H1 (cell line): ENCODE results near the gene SERINC5. TPM values are rescaled to one million over a fixed set of nuclear protein-coding genes. Genes with fewer than 3 reads are reported as not detected.
A peak's percentile ranks its signal among the peaks of the same experiment; 100 is the strongest.

Source experiments
- CTCF ChIA-PET: fragments of 300-600 bp; sonication (Branson Sonifier 250); formaldehyde crosslinking; loops from one replicate; lab custom pipeline; 2021; ENCODE audit not compliant: partially characterized antibody; lab: Charles Lee
- POLR2A ChIA-PET: fragments of 300-600 bp; sonication (Branson Sonifier 250); formaldehyde crosslinking; loops from one replicate; lab custom pipeline; 2021; ENCODE audit warnings: inconsistent platforms; ENCODE audit not compliant: partially characterized antibody; lab: Charles Lee
- DNase-seq, 2 experiments: peaks; one replicate each; pipeline versions ENCODE4 v3.0.0 to v3.0.0-alpha.2; 2010 to 2022; ENCODE audit warnings: low spot score in 2 of 2, low read depth in 1 of 2, mixed read lengths in 1 of 2
- FAIRE-seq: peaks from 2 replicates; lab custom pipeline; 2011; peaks lifted over from hg19 to GRCh38; lab: Jason Lieb, UNC
- H2AFZ ChIP-seq: 2 replicates; pipeline ENCODE4 v1.8.1; 2012; ENCODE audit warnings: low read length, inconsistent platforms
- H2AK5ac ChIP-seq: 2 replicates; pipeline ENCODE4 v1.6.1; 2013; ENCODE audit warnings: low read depth, low read length
- H2BK120ac ChIP-seq: replicated peaks from 2 replicates; pipeline ENCODE3; 2013; ENCODE audit warnings: low read depth, low read length, inconsistent platforms
- H2BK12ac ChIP-seq: 2 replicates; pipeline ENCODE4 v1.6.1; 2013; ENCODE audit warnings: low read depth, low read length
- H2BK15ac ChIP-seq: 2 replicates; pipeline ENCODE4 v1.6.1; 2013; ENCODE audit warnings: low read length
- H2BK20ac ChIP-seq: 2 replicates; pipeline ENCODE4 v1.6.1; 2013; ENCODE audit warnings: low read length
- H2BK5ac ChIP-seq: 2 replicates; pipeline ENCODE4 v1.6.1; 2013; ENCODE audit warnings: low read depth, low read length
- H3K14ac ChIP-seq: 2 replicates; pipeline ENCODE4 v1.6.1; 2013; ENCODE audit warnings: inconsistent platforms; ENCODE audit not compliant: insufficient read length
- H3K18ac ChIP-seq: 2 replicates; pipeline ENCODE4 v1.6.1; 2013; ENCODE audit warnings: low read length; ENCODE audit errors: extremely low read depth
- H3K23ac ChIP-seq: 2 replicates; pipeline ENCODE4 v1.6.1; 2013; ENCODE audit warnings: inconsistent platforms; ENCODE audit not compliant: insufficient read length
- H3K23me2 ChIP-seq: 2 replicates; pipeline ENCODE4 v1.6.1; 2013; ENCODE audit warnings: low read depth, low read length
- H3K27ac ChIP-seq: 2 replicates; pipeline ENCODE4 v1.6.1; 2011; ENCODE audit warnings: low read depth, low read length, inconsistent platforms
- H3K27me3 ChIP-seq, 4 experiments: replicated peaks in 1 of 4; 1 replicate in 1 of 4; 2 replicates in 3 of 4; pipeline versions ENCODE4 v1.6.1 to v1.8.1; 2011 to 2013; ENCODE audit warnings: low read length in 3 of 4, mild to moderate bottlenecking in 3 of 4, inconsistent platforms in 2 of 4, mixed read lengths in 2 of 4, moderate library complexity in 1 of 4; ENCODE audit not compliant: control insufficient read depth in 3 of 4, insufficient read depth in 3 of 4; ENCODE audit errors: extremely low read depth in 1 of 4
- H3K36me3 ChIP-seq, 4 experiments: 2 replicates each; pipeline versions ENCODE4 v1.6.1 to v1.8.1; 2011 to 2013; ENCODE audit warnings: mild to moderate bottlenecking in 4 of 4, low read length in 3 of 4, moderate library complexity in 2 of 4, control low read depth in 1 of 4, inconsistent platforms in 1 of 4; ENCODE audit not compliant: insufficient read depth in 4 of 4, control insufficient read depth in 2 of 4
- H3K4ac ChIP-seq: replicated peaks from 2 replicates; pipeline ENCODE3; 2013; ENCODE audit warnings: low read length, low read depth, mixed read lengths, inconsistent platforms; ENCODE audit not compliant: insufficient read length
- H3K4me1 ChIP-seq, 4 experiments: replicated peaks in 1 of 4; 1 replicate in 1 of 4; 2 replicates in 3 of 4; pipeline versions ENCODE4 v1.6.1 to v1.8.1; 2011 to 2013; ENCODE audit warnings: low read length in 3 of 4, inconsistent platforms in 2 of 4, mixed read lengths in 1 of 4; ENCODE audit not compliant: insufficient read depth in 4 of 4, control insufficient read depth in 3 of 4
- H3K4me2 ChIP-seq, 2 experiments: 2 replicates each; pipeline versions ENCODE4 v1.6.1 to v1.8.1; 2011 to 2013; ENCODE audit warnings: low read depth in 2 of 2, low read length in 2 of 2, control low read depth in 1 of 2, inconsistent platforms in 1 of 2, mild to moderate bottlenecking in 1 of 2; ENCODE audit not compliant: insufficient read depth in 1 of 2
- H3K4me3 ChIP-seq, 4 experiments: fragments of 200-600, 300-600 bp in 1 of 4; sonication (generic), shearing (Covaris generic), sonication (Bioruptor Twin) in 1 of 4; 2 replicates each; pipeline versions ENCODE4 v1.5.1 to v1.8.1; 2011 to 2016; ENCODE audit warnings: low read length in 4 of 4, low read depth in 3 of 4, control low read depth in 2 of 4, inconsistent platforms in 2 of 4, mild to moderate bottlenecking in 2 of 4, mixed read lengths in 1 of 4, moderate library complexity in 1 of 4; ENCODE audit not compliant: insufficient read depth in 2 of 4; ENCODE audit errors: extremely low read depth in 1 of 4
- H3K56ac ChIP-seq: replicated peaks from 2 replicates; pipeline ENCODE3; 2013; ENCODE audit warnings: low read depth, mild to moderate bottlenecking, mixed read lengths, low read length, inconsistent platforms; ENCODE audit not compliant: insufficient read length
- H3K79me1 ChIP-seq: 2 replicates; pipeline ENCODE4 v1.6.1; 2013; ENCODE audit warnings: low read depth, low read length, control low read depth
- H3K79me2 ChIP-seq, 2 experiments: 2 replicates each; pipeline versions ENCODE4 v1.6.1 to v1.8.1; 2012 to 2013; ENCODE audit warnings: low read length in 2 of 2, mild to moderate bottlenecking in 2 of 2, inconsistent platforms in 1 of 2; ENCODE audit not compliant: insufficient read depth in 2 of 2, control insufficient read depth in 1 of 2
- H3K9ac ChIP-seq, 4 experiments: replicated peaks in 1 of 4; 1 replicate in 1 of 4; 2 replicates in 3 of 4; pipeline versions ENCODE4 v1.6.1 to v1.8.1; 2011 to 2013; ENCODE audit warnings: low read depth in 3 of 4, low read length in 3 of 4, control low read depth in 2 of 4, mild to moderate bottlenecking in 2 of 4, moderate library complexity in 2 of 4, inconsistent platforms in 1 of 4; ENCODE audit errors: extremely low read depth in 1 of 4
- H3K9me3 ChIP-seq, 2 experiments: 2 replicates each; pipeline versions ENCODE4 v1.6.1 to v1.8.1; 2012 to 2013; ENCODE audit warnings: mild to moderate bottlenecking in 2 of 2, moderate library complexity in 2 of 2, control low read depth in 1 of 2, inconsistent platforms in 1 of 2, low read depth in 1 of 2, low read length in 1 of 2, mixed read lengths in 1 of 2; ENCODE audit not compliant: insufficient read depth in 2 of 2
- H4K20me1 ChIP-seq, 2 experiments: replicated peaks in 1 of 2; 2 replicates each; pipeline versions ENCODE3 to v1.8.1; 2011 to 2013; ENCODE audit warnings: inconsistent platforms in 2 of 2, low read length in 2 of 2, mild to moderate bottlenecking in 1 of 2; ENCODE audit not compliant: insufficient read depth in 2 of 2, control insufficient read depth in 1 of 2
- H4K5ac ChIP-seq: 2 replicates; pipeline ENCODE4 v1.6.1; 2013; ENCODE audit warnings: low read length, low read depth, mixed read lengths, inconsistent platforms; ENCODE audit not compliant: insufficient read length
- H4K8ac ChIP-seq: 2 replicates; pipeline ENCODE4 v1.8.0; 2013; ENCODE audit warnings: mild to moderate bottlenecking, moderate library complexity, low read length, inconsistent platforms; ENCODE audit not compliant: insufficient read depth; ENCODE audit errors: extremely low read depth
- H4K91ac ChIP-seq: replicated peaks from 2 replicates; pipeline ENCODE3; 2013; ENCODE audit warnings: low read length, mixed read lengths, inconsistent platforms; ENCODE audit not compliant: insufficient read length
- BRCA1 ChIP-seq: IDR thresholded peaks from 2 replicates; pipeline ENCODE4 v1.6.1; 2012; ENCODE audit warnings: low read depth, low read length, improper control_type of control experiment
- CBX5 ChIP-seq: fragments of 300-800, 300-1000 bp; sonication (generic); IDR thresholded peaks from 2 replicates; pipeline ENCODE4 v1.7.1; 2016; ENCODE audit warnings: antibody characterized with exemption, low read length, low read depth
- EZH2 ChIP-seq: fragments of 200-600 bp; sonication (generic); IDR thresholded peaks from 2 replicates; pipeline ENCODE4 v1.7.1; 2012; ENCODE audit warnings: low read depth, mild to moderate bottlenecking, moderate library complexity, low read length, inconsistent platforms; ENCODE audit not compliant: severe bottlenecking
- FOSL1 ChIP-seq: IDR thresholded peaks from 2 replicates; pipeline ENCODE4 v1.6.1; 2011; ENCODE audit warnings: mild to moderate bottlenecking, low read depth, low read length, moderate library complexity; ENCODE audit not compliant: insufficient read depth
- JUND ChIP-seq: IDR thresholded peaks from 2 replicates; pipeline ENCODE4 v1.6.1; 2011; ENCODE audit warnings: mild to moderate bottlenecking, improper control_type of control experiment, low read length
- NRF1 ChIP-seq: IDR thresholded peaks from 2 replicates; pipeline ENCODE4 v1.6.1; 2011; ENCODE audit warnings: mild to moderate bottlenecking, low read depth, low read length, improper control_type of control experiment
- RBBP5 ChIP-seq: IDR thresholded peaks from 2 replicates; pipeline ENCODE4 v1.7.1; 2012; ENCODE audit warnings: low read depth, mild to moderate bottlenecking, inconsistent platforms, low read length, moderate library complexity, borderline replicate concordance
- RFX5 ChIP-seq: IDR thresholded peaks from 2 replicates; pipeline ENCODE4 v1.6.1; 2011; ENCODE audit warnings: low read depth, low read length, improper control_type of control experiment, borderline replicate concordance
- SIN3A ChIP-seq, 2 experiments: IDR thresholded peaks in 1 of 2; conservative IDR thresholded peaks in 1 of 2; 2 replicates each; pipeline ENCODE4 v1.6.1; 2011 to 2012; ENCODE audit warnings: low read length in 2 of 2, improper control_type of control experiment in 1 of 2, low read depth in 1 of 2, mild to moderate bottlenecking in 1 of 2
- TAF7 ChIP-seq: optimal IDR thresholded peaks from 2 replicates; pipeline ENCODE3; 2011; ENCODE audit warnings: low read depth, mild to moderate bottlenecking, inconsistent platforms, low read length, moderate library complexity, borderline replicate concordance
- TCF12 ChIP-seq: IDR thresholded peaks from 2 replicates; pipeline ENCODE4 v1.6.1; 2011; ENCODE audit warnings: low read depth, mild to moderate bottlenecking, low read length
- USF2 ChIP-seq: IDR thresholded peaks from 2 replicates; pipeline ENCODE4 v1.6.1; 2011; ENCODE audit warnings: low read length, improper control_type of control experiment
- WGBS, 2 experiments: shearing (Covaris generic) in 1 of 2; methylation state at CpG; one replicate each; pipeline versions ENCODE4 v1.1.6 to v1.1.7; 2013 to 2015; ENCODE audit warnings: low lambda C conversion rate in 2 of 2, mixed read lengths in 2 of 2, inconsistent platforms in 1 of 2, low coverage in 1 of 2, missing lambda C conversion rate in 1 of 2; ENCODE audit not compliant: insufficient replicate concordance in 2 of 2, insufficient coverage in 1 of 2, insufficient read length in 1 of 2; ENCODE audit errors: extremely low coverage in 1 of 2, missing lambda C conversion rate in 1 of 2; 5-methylcytosine and 5-hydroxymethylcytosine counted together
- polyA plus RNA-seq, 7 experiments: library from polyadenylated mRNA; depleted of rRNA in 3 of 7; stranded (reverse) in 5 of 7; unstranded in 2 of 7; fragments of >200 nt in 5 of 7; fragments of 200-250 nt in 2 of 7; gene quantifications; 1 replicate in 5 of 7; 2 replicates in 1 of 7; 4 replicates in 1 of 7; pipeline versions ENCODE4 v1.2.1 to v1.2.3, GENCODE V29; 2011 to 2013; ENCODE audit warnings: missing spikeins in 2 of 7, mixed read lengths in 2 of 7
- total RNA-seq: library from RNA; stranded (reverse); fragmentation: NEBNext Ultra II Directional; extraction: Animal tissue kit (Norgen Biotek cat#: 25700); gene quantifications from 2 replicates; pipeline ENCODE4 v1.2.1, GENCODE V29; 2021

SERINC5 gene
- total and polyA plus RNA-seq, 2 of the 8 experiments (the other 6 are each of a cell fraction or from before 2014, with no cell fraction given), result 32.2 to 149 TPM

DNA sequence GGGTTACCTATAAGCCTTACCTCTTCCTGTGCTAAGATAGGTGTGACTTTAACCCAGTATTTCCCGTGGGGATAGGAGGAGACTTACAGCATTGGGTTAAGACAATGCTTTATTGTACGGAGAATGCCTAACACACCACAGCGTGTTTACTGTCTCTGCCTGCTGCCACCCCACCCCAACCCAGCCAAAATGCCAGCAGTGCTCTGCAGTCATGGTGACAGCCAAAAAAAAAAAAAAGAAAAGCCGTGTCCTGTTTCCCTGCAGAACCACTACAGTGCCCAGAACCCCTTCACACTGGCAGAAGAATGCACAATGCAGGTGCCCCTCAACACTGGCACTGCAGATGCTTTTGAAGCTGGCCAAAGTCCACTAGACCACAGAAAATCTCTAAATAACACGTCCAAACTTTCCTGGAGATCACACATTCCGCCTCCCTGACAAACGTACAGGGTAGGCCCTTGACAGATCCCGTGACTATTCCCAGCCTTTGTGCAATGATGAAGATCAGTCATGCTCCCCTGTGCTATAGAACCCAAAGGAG is 102.2 kb downstream of the SERINC5 start:
- H2BK120ac ChIP-seq, result no peak overlapping the region
- H3K9ac ChIP-seq, result no peak overlapping the region
- CTCF ChIA-PET, result interaction anchor here (0.6 to 2.1 kb wide), 4 partner anchors 70 to 137 kb away, joined by 3 to 5 read pairs (median 4); no protein-coding TSS in a partner anchor
- no peak overlapping the region for H4K8ac ChIP-seq
- H3K4me2 ChIP-seq, result no peak overlapping the region
- no peak overlapping the region for H2BK12ac ChIP-seq
- H3K56ac ChIP-seq, result no peak overlapping the region
- no peak overlapping the region for H2BK15ac ChIP-seq
- H3K9me3 ChIP-seq, result no peaks in the 10 kb centered on the region
- DNase-seq (no peak), FAIRE-seq (no peak)
- H3K4me3 ChIP-seq, result no peak overlapping the region
- H2AFZ ChIP-seq, result no peak overlapping the region
- H2AK5ac ChIP-seq, result no peak overlapping the region
- peaks cover 3% of the 10 kb centered on the region; the same call in 1 of the 2 replicates for H3K79me1 ChIP-seq
- no peak overlapping the region for H4K91ac ChIP-seq
- H3K23me2 ChIP-seq, result no peaks in the 10 kb centered on the region
- peaks cover 0 to 67% (median 23%) of the 10 kb centered on the region in 4 experiments; a peak in 7 of 8 replicates for H3K36me3 ChIP-seq
- no peak overlapping the region for H4K5ac ChIP-seq
- H3K4me1 ChIP-seq, result peaks cover 0 to 16% (median 8%) of the 10 kb centered on the region in 4 experiments; a peak in 3 of 7 replicates
- no peak overlapping the region for H2BK20ac ChIP-seq
- 91% methylated on average over 7 of the region's 8 CpGs; no CpG with 5 or more reads in 1 of the 2 experiments for WGBS, 2 experiments
- no peak overlapping the region for H3K4ac ChIP-seq
- no peaks in the 10 kb centered on the region for H4K20me1 ChIP-seq
- no peak overlapping the region for H3K27ac ChIP-seq
- H3K27me3 ChIP-seq, result no peaks in the 10 kb centered on the region
- no peak overlapping the region for H3K18ac ChIP-seq
- POLR2A ChIA-PET, result interaction anchor here (0.6 to 0.7 kb wide), 3 partner anchors 9 to 115 kb away, joined by 3 to 4 read pairs (median 3); no protein-coding TSS in a partner anchor
- H2BK5ac ChIP-seq, result peak overlapping the region; percentile 55; the same call in 1 of the 2 replicates
- H3K23ac ChIP-seq, result no peak overlapping the region
- no peak overlapping the region for H3K14ac ChIP-seq
- no peaks in the 10 kb centered on the region for H3K79me2 ChIP-seq
- TF ChIP-seq TCF12 (no peak), RFX5 (no peak), NRF1 (no peak), JUND (no peak), TAF7 (no peak), RBBP5 (no peak), SIN3A (conservative IDR thresholded peaks at IDR 0.05 in 1 of 2, IDR thresholded peaks at IDR 0.05 in 1 of 2; ENCODE audit: low read depth in 1 of 2, low read length in 2 of 2) (no peak), EZH2 (no peak), BRCA1 (no peak), USF2 (no peak), CBX5 (no peak), FOSL1 (no peak)
